Cardiac septum (tissue), 1 donor: Measurements from ENCODE around the gene ITIH6. TPM values are rescaled to one million over a fixed set of nuclear protein-coding genes. Genes with fewer than 3 reads are reported as not detected.
"Not testable (repeated sequence)": the region's sequence is repeated elsewhere in the genome, so short reads cannot be mapped to it uniquely, and the experiment has no call there.

Experiments
- DNase-seq: peaks from one replicate; pipeline ENCODE4 v3.0.0-alpha.2; 2020; ENCODE audit warnings: low spot score
- intact Hi-C: fragments of 100-400 bp; cut with DNase I; formaldehyde crosslinking; loops from one replicate; pipeline ENCODE4 v1.14.0; 2022
- total RNA-seq: library from RNA; stranded (reverse); fragmentation: NEBNext Ultra II Directional; extraction: Animal tissue kit (Norgen Biotek cat#: 25700); gene quantifications from one replicate; pipeline ENCODE4 v1.2.1, GENCODE V29; 2021
- donor health status: DM: no; HTN: no; CAD: no.

Gene ITIH6
- total RNA-seq, 1 donor from 2014 or later, result not detected

GRCh38 chrX:54808109-54808604 lies 10.1 kb upstream of the ITIH6 start:
- intact Hi-C loops, result no loop called here
- no peak for DNase-seq

GRCh38 chrX:54807524-54808108 lies 9.6 kb upstream of the ITIH6 start, which contains the start of gene MAGED2:
TSS of gene MAGED2 (plus strand) at chrX:54807745. CDS start at chrX:54809332, 1,587 bp downstream.
- intact Hi-C loops, result no loop called here
- no peak for DNase-seq

- intact Hi-C loops, result no loop called here
- DNase-seq, result no peak
Observed at GRCh38 chrX:54799046-54799445, 991 bp upstream of the ITIH6 start.

- no peak for DNase-seq
- intact Hi-C loops, result no loop called here
Observed at GRCh38 chrX:54794795-54795194, 3.3 kb downstream of the ITIH6 start.

- intact Hi-C loops, result no loop called here
- DNase-seq, result no peak
Observed at GRCh38 chrX:54794028-54794427, 4.0 kb downstream of the ITIH6 start.

GRCh38 chrX:54789405-54789804 lies 8.7 kb downstream of the ITIH6 start:
- DNase-seq, intact Hi-C loops: not testable (repeated sequence)

GRCh38 chrX:54788446-54788845 lies 9.6 kb downstream of the ITIH6 start:
- intact Hi-C loops, result no loop called here

GRCh38 chrX:54786967-54787366 lies 11.1 kb downstream of the ITIH6 start:
- intact Hi-C loops, result no loop called here
- no peak for DNase-seq

More at GRCh38 chrX:54788446-54788845, 9.6 kb downstream of the ITIH6 start:
- no peak for DNase-seq

GRCh38 chrX:54785901-54786300 lies 12.2 kb downstream of the ITIH6 start:
- intact Hi-C loops, result no loop called here
- DNase-seq, result no peak

GRCh38 chrX:54776987-54777672 lies 20.9 kb downstream of the ITIH6 start:
- intact Hi-C loops, result no loop called here

GRCh38 chrX:54776061-54776460 lies 22.0 kb downstream of the ITIH6 start:
- intact Hi-C loops, result no loop called here
- DNase-seq, result no peak

More at GRCh38 chrX:54776987-54777672, 20.9 kb downstream of the ITIH6 start:
- no peak for DNase-seq

- intact Hi-C loops, DNase-seq: not testable (repeated sequence)
Observed at GRCh38 chrX:54774391-54775094, 23.5 kb downstream of the ITIH6 start.

GRCh38 chrX:54758114-54759055 lies 39.7 kb downstream of the ITIH6 start:
- intact Hi-C loops, result no loop called here
- DNase-seq, result peak; percentile 31

- intact Hi-C loops, result no loop called here
- DNase-seq, result no peak
Observed at GRCh38 chrX:54754854-54755253, 43.2 kb downstream of the ITIH6 start.

- DNase-seq, result no peak
- intact Hi-C loops, result no loop called here
Observed at GRCh38 chrX:54748626-54749025, 49.4 kb downstream of the ITIH6 start.

- DNase-seq, result no peak
- intact Hi-C loops, result no loop called here
Observed at GRCh38 chrX:54747733-54748393, 50.2 kb downstream of the ITIH6 start.

GRCh38 chrX:54746928-54747327 lies 51.1 kb downstream of the ITIH6 start:
- DNase-seq, result no peak
- intact Hi-C loops, result no loop called here

GRCh38 chrX:54745676-54746075 lies 52.4 kb downstream of the ITIH6 start:
- intact Hi-C loops, result no loop called here
- DNase-seq, result no peak

GRCh38 chrX:54738567-54738966 lies 59.5 kb downstream of the ITIH6 start:
- intact Hi-C loops, DNase-seq: not testable (repeated sequence)
